WTC11 (cell line): ENCODE results near the gene KIF6. TPM values are rescaled to one million over a fixed set of nuclear protein-coding genes. Genes with fewer than 3 reads are reported as not detected.

Experiments used
- ATAC-seq: fragments of 200-7000 bp; cut with Tn5 transposase; 2 replicates; pipeline ENCODE4 v1.10.0; 2021; ENCODE audit warnings: mild to moderate bottlenecking, moderate library complexity
- CTCF ChIA-PET: fragments of 300-600 bp; sonication (Branson Sonifier 250); formaldehyde crosslinking; loops from one replicate; lab custom pipeline; 2021; ENCODE audit warnings: antibody characterized with exemption; lab: Charles Lee
- POLR2A ChIA-PET: fragments of 350-600 bp; sonication (Branson Sonifier 250); formaldehyde crosslinking; loops from one replicate; lab custom pipeline; 2021; ENCODE audit warnings: antibody characterized with exemption; lab: Charles Lee
- DNase-seq: peaks from one replicate; pipeline ENCODE4 v3.0.0; 2021; ENCODE audit warnings: low spot score
- H3K27ac Mint-ChIP-seq: 2 replicates; pipeline ENCODE4 v1.8.0; 2021; ENCODE audit warnings: mixed read lengths
- H3K27me3 Mint-ChIP-seq: 2 replicates; pipeline ENCODE4 v1.8.0; 2021; ENCODE audit warnings: low read depth, mild to moderate bottlenecking, moderate library complexity, mixed read lengths
- H3K36me3 Mint-ChIP-seq: 2 replicates; pipeline ENCODE4 v1.8.0; 2021; ENCODE audit warnings: mixed read lengths
- H3K4me1 Mint-ChIP-seq: 2 replicates; pipeline ENCODE4 v1.8.0; 2022; ENCODE audit warnings: mixed read lengths
- H3K4me3 Mint-ChIP-seq: 2 replicates; pipeline ENCODE4 v1.8.0; 2021; ENCODE audit warnings: mild to moderate bottlenecking, moderate library complexity, mixed read lengths
- H3K9me3 Mint-ChIP-seq: 2 replicates; pipeline ENCODE4 v1.8.0; 2021; ENCODE audit warnings: mixed read lengths
- ELF4 ChIP-seq: sonication (generic); formaldehyde crosslinking; IDR thresholded peaks from 2 replicates; pipeline ENCODE4 v1.8.1; 2022; ENCODE audit warnings: low read depth, mild to moderate bottlenecking, moderate library complexity, missing genetic modification reagents
- HMGA2 ChIP-seq: fragments of 250-450 bp; sonication (Bioruptor Pico); IDR thresholded peaks from 2 replicates; pipeline ENCODE4 v1.4.0; 2021; ENCODE audit warnings: mild to moderate bottlenecking, moderate library complexity
- IRF2 ChIP-seq: sonication (generic); formaldehyde crosslinking; IDR thresholded peaks from 2 replicates; pipeline ENCODE4 v1.8.0; 2022; ENCODE audit warnings: low read depth, missing genetic modification reagents, borderline replicate concordance
- NR1H2 ChIP-seq: sonication (generic); formaldehyde crosslinking; IDR thresholded peaks from 2 replicates; pipeline ENCODE4 v1.9.0; 2021; ENCODE audit warnings: mild to moderate bottlenecking, moderate library complexity, missing genetic modification reagents
- NR3C1 ChIP-seq: sonication (generic); formaldehyde crosslinking; conservative IDR thresholded peaks from 2 replicates; pipeline ENCODE4 v1.8.1; 2023; ENCODE audit warnings: low read depth, mild to moderate bottlenecking, missing genetic modification reagents
- PRRX2 ChIP-seq: fragments of 250-450 bp; sonication (Bioruptor Pico); IDR thresholded peaks from 2 replicates; pipeline ENCODE4 v1.8.0; 2021; ENCODE audit warnings: mild to moderate bottlenecking
- RELA ChIP-seq: sonication (generic); formaldehyde crosslinking; IDR thresholded peaks from 2 replicates; pipeline ENCODE4 v1.8.1; 2022; ENCODE audit warnings: missing genetic modification reagents, mild to moderate bottlenecking, borderline replicate concordance
- ZNF317 ChIP-seq: sonication (generic); formaldehyde crosslinking; IDR thresholded peaks from 2 replicates; pipeline ENCODE4 v1.8.1; 2023; ENCODE audit warnings: low read depth, mild to moderate bottlenecking, moderate library complexity, missing genetic modification reagents, borderline replicate concordance
- ZNF532 ChIP-seq: fragments of 250-450 bp; sonication (Bioruptor Pico); IDR thresholded peaks from 2 replicates; pipeline ENCODE4 v1.9.0; 2021; ENCODE audit warnings: mild to moderate bottlenecking, borderline replicate concordance
- total RNA-seq: library from RNA; stranded (reverse); gene quantifications from 3 replicates; pipeline ENCODE4 v1.2.3, GENCODE V29; 2021
- TF ChIP-seq, protein P1 (sequence below): sonication (generic); formaldehyde crosslinking; IDR thresholded peaks from 2 replicates; pipeline ENCODE4 v1.8.0; 2023; ENCODE audit warnings: mild to moderate bottlenecking, missing genetic modification reagents
- TF ChIP-seq, protein P2 (sequence below): sonication (generic); formaldehyde crosslinking; IDR thresholded peaks from 2 replicates; pipeline ENCODE4 v1.8.1; 2023; ENCODE audit warnings: mild to moderate bottlenecking, moderate library complexity, missing genetic modification reagents
- TF ChIP-seq, protein P3 (sequence below): fragments of 200-600 bp; IDR thresholded peaks from 2 replicates; pipeline ENCODE4 v1.8.0; 2022; ENCODE audit warnings: antibody characterized with exemption
- TF ChIP-seq, protein P4 (sequence below): sonication (generic); formaldehyde crosslinking; IDR thresholded peaks from 2 replicates; pipeline ENCODE4 v1.8.1; 2023; ENCODE audit warnings: mild to moderate bottlenecking, missing genetic modification reagents, borderline replicate concordance
- TF ChIP-seq, protein P5 (sequence below): sonication (generic); formaldehyde crosslinking; IDR thresholded peaks from 2 replicates; pipeline ENCODE4 v1.8.1; 2023; ENCODE audit warnings: mild to moderate bottlenecking, missing genetic modification reagents, moderate library complexity
- TF ChIP-seq, protein P6 (sequence below): fragments of 250-450 bp; sonication (Bioruptor Pico); IDR thresholded peaks from 2 replicates; pipeline ENCODE4 v1.9.0; 2021; ENCODE audit warnings: mild to moderate bottlenecking

Gene KIF6
- total RNA-seq, 1 experiment from 2014 or later = 0.57 TPM

DNA sequence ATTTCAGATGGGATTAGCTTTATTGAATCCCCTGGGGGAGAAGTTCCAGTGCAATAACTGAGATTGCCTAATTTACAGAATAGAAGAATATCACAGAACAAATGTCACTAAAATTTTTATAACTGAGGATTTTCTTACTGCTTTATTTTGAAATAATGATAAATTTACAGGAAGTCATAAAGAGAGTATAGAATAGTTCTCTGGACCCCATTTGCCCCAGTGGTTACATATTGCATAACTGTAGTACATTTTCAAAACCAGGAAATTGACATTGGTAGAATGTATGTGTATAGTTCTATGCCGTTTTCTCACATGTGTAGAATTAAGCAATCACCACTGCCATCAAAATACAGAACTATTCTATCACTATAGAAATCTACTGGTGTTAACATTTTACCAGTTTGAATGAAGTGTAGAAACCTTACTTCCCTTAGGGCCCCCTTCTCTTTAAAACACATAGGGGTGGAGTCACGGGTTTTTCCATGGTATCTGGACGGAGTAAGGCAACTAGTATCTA lies 18.3 kb downstream of the KIF6 start (continued):
- TF ChIP-seq, protein P1, sequence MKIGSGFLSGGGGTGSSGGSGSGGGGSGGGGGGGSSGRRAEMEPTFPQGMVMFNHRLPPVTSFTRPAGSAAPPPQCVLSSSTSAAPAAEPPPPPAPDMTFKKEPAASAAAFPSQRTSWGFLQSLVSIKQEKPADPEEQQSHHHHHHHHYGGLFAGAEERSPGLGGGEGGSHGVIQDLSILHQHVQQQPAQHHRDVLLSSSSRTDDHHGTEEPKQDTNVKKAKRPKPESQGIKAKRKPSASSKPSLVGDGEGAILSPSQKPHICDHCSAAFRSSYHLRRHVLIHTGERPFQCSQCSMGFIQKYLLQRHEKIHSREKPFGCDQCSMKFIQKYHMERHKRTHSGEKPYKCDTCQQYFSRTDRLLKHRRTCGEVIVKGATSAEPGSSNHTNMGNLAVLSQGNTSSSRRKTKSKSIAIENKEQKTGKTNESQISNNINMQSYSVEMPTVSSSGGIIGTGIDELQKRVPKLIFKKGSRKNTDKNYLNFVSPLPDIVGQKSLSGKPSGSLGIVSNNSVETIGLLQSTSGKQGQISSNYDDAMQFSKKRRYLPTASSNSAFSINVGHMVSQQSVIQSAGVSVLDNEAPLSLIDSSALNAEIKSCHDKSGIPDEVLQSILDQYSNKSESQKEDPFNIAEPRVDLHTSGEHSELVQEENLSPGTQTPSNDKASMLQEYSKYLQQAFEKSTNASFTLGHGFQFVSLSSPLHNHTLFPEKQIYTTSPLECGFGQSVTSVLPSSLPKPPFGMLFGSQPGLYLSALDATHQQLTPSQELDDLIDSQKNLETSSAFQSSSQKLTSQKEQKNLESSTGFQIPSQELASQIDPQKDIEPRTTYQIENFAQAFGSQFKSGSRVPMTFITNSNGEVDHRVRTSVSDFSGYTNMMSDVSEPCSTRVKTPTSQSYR (CRISPR knock-in tag) = no peak
- TF ChIP-seq RELA (no peak), PRRX2 (CRISPR knock-in tag) (no peak), NR1H2 (CRISPR knock-in tag) (no peak)
- TF ChIP-seq, protein P2, sequence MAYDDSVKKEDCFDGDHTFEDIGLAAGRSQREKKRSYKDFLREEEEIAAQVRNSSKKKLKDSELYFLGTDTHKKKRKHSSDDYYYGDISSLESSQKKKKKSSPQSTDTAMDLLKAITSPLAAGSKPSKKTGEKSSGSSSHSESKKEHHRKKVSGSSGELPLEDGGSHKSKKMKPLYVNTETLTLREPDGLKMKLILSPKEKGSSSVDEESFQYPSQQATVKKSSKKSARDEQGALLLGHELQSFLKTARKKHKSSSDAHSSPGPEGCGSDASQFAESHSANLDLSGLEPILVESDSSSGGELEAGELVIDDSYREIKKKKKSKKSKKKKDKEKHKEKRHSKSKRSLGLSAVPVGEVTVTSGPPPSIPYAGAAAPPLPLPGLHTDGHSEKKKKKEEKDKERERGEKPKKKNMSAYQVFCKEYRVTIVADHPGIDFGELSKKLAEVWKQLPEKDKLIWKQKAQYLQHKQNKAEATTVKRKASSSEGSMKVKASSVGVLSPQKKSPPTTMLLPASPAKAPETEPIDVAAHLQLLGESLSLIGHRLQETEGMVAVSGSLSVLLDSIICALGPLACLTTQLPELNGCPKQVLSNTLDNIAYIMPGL (CRISPR knock-in tag) = no peak
- TF ChIP-seq, protein P3, sequence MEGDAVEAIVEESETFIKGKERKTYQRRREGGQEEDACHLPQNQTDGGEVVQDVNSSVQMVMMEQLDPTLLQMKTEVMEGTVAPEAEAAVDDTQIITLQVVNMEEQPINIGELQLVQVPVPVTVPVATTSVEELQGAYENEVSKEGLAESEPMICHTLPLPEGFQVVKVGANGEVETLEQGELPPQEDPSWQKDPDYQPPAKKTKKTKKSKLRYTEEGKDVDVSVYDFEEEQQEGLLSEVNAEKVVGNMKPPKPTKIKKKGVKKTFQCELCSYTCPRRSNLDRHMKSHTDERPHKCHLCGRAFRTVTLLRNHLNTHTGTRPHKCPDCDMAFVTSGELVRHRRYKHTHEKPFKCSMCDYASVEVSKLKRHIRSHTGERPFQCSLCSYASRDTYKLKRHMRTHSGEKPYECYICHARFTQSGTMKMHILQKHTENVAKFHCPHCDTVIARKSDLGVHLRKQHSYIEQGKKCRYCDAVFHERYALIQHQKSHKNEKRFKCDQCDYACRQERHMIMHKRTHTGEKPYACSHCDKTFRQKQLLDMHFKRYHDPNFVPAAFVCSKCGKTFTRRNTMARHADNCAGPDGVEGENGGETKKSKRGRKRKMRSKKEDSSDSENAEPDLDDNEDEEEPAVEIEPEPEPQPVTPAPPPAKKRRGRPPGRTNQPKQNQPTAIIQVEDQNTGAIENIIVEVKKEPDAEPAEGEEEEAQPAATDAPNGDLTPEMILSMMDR = no peak

DNA sequence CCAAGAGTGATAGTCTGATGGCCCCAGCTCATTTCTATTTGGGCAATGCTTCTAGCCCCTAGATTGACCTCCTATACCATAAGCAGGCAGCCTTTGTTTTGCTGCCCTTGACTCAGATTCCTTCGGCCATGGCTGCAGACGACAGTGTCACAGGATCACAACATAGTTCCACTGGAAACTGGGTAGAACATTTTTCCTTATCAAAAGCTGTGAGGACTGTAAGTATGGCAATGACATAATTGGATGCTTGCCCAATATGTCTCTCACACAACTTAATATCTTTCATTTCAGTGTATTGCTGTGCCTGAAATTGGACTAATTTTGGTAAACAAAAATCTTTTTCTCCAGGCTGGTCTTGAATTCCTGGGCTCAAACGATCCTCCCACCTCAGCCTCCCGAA lies 22.9 kb downstream of the KIF6 start:
- no peak for TF ChIP-seq IRF2 (CRISPR knock-in tag)
- TF ChIP-seq HMGA2 (CRISPR knock-in tag) = no peak
- TF ChIP-seq NR3C1 (CRISPR knock-in tag) = no peak
- TF ChIP-seq, all 79 proteins: peak for 0
- H3K36me3 Mint-ChIP-seq = no peaks in the 10 kb centered on the region
- CTCF ChIA-PET = no interaction called here

GRCh38 chr6:39700362-39700761 lies 24.8 kb downstream of the KIF6 start:
- Mint-ChIP-seq H3K4me1 (peaks cover 5% of the 10 kb centered on the region), H3K36me3 (no peaks in the 10 kb centered on the region), H3K27me3 (no peaks in the 10 kb centered on the region; the same call in 1 of the 2 replicates), H3K9me3 (no peaks in the 10 kb centered on the region), H3K4me3 (no peak overlapping the region), H3K27ac (no peak overlapping the region)
- DNase-seq (no peak), ATAC-seq (no peak)
- CTCF ChIA-PET = no interaction called here
- POLR2A ChIA-PET = no interaction called here
- TF ChIP-seq ZNF317 (CRISPR knock-in tag) (no peak), ELF4 (CRISPR knock-in tag) (no peak), ZNF532 (CRISPR knock-in tag) (no peak), NR3C1 (CRISPR knock-in tag) (no peak)
- TF ChIP-seq, protein P4, sequence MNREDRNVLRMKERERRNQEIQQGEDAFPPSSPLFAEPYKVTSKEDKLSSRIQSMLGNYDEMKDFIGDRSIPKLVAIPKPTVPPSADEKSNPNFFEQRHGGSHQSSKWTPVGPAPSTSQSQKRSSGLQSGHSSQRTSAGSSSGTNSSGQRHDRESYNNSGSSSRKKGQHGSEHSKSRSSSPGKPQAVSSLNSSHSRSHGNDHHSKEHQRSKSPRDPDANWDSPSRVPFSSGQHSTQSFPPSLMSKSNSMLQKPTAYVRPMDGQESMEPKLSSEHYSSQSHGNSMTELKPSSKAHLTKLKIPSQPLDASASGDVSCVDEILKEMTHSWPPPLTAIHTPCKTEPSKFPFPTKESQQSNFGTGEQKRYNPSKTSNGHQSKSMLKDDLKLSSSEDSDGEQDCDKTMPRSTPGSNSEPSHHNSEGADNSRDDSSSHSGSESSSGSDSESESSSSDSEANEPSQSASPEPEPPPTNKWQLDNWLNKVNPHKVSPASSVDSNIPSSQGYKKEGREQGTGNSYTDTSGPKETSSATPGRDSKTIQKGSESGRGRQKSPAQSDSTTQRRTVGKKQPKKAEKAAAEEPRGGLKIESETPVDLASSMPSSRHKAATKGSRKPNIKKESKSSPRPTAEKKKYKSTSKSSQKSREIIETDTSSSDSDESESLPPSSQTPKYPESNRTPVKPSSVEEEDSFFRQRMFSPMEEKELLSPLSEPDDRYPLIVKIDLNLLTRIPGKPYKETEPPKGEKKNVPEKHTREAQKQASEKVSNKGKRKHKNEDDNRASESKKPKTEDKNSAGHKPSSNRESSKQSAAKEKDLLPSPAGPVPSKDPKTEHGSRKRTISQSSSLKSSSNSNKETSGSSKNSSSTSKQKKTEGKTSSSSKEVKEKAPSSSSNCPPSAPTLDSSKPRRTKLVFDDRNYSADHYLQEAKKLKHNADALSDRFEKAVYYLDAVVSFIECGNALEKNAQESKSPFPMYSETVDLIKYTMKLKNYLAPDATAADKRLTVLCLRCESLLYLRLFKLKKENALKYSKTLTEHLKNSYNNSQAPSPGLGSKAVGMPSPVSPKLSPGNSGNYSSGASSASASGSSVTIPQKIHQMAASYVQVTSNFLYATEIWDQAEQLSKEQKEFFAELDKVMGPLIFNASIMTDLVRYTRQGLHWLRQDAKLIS (CRISPR knock-in tag) = no peak
- TF ChIP-seq, protein P5, sequence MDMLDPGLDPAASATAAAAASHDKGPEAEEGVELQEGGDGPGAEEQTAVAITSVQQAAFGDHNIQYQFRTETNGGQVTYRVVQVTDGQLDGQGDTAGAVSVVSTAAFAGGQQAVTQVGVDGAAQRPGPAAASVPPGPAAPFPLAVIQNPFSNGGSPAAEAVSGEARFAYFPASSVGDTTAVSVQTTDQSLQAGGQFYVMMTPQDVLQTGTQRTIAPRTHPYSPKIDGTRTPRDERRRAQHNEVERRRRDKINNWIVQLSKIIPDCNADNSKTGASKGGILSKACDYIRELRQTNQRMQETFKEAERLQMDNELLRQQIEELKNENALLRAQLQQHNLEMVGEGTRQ (CRISPR knock-in tag) = no peak
- TF ChIP-seq, protein P6, sequence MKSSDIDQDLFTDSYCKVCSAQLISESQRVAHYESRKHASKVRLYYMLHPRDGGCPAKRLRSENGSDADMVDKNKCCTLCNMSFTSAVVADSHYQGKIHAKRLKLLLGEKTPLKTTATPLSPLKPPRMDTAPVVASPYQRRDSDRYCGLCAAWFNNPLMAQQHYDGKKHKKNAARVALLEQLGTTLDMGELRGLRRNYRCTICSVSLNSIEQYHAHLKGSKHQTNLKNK = no peak

More for the DNA sequence above, 22.9 kb downstream of the KIF6 start:
- DNase-seq (no peak), ATAC-seq (no peak)
- Mint-ChIP-seq H3K4me1 (peaks cover 6% of the 10 kb centered on the region), H3K9me3 (no peaks in the 10 kb centered on the region), H3K27ac (no peak overlapping the region), H3K27me3 (no peaks in the 10 kb centered on the region; the same call in 1 of the 2 replicates), H3K4me3 (no peak overlapping the region)
- POLR2A ChIA-PET = no interaction called here
